GM12801 (cell line): ENCODE results near the gene LZIC.

Experiments
- TF ChIP-seq, protein P1 (sequence below): IDR thresholded peaks from one replicate; pipeline ENCODE4 v1.5.1; 2011; ENCODE audit warnings: control low read depth; ENCODE audit not compliant: insufficient read length; ENCODE audit errors: extremely low read depth

Gene LZIC

DNA sequence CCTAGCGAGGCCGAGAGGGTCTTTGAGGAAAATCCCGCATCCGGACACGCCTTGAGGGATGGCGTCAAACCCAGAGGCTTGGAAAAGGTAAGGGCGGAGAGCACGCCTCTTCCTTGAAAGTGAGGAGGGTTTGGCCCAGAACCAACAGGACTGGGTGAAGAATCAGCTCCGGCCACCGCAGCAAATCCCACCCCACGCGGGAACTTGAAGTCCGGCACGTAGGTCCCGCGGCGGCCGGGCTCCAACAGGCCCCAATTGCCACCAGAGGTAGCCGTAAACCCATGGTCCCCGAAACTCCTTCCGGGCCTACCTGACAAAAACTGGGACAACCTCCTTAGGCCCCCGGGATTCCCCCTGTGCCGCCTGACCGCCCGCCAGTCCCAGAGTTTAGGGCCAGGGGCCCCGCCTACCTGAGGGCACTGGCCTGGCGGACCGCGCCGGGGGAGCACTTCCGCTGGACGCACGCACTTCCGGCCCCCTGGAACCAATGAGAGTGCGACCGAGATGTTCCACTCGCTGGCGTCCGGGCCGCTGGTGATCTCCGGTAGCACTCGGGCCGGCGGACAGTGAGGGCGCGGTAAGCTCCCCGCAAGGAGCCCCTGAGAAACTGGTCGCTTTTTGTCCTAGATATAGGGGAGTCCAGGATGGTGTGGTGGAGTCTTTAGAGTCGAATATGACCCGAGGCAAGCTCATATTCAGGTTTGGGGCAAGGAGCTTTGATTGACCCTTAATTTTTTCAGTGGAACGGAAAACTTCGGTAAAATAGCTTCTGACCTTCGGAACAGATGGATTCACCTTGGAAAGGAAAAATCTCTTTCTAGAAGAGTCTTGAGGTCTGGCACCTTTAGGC, at the start of gene LZIC, which contains the start of gene NMNAT1:
LZIC (minus strand) TSS at position 453 of the 850 bp plus-strand sequence. CDS start 6,772 bp downstream, outside the sequence.
NMNAT1 (plus strand) TSS at position 537 of the 850 bp plus-strand sequence. CDS start 28,599 bp downstream, outside the sequence.
- TF ChIP-seq, protein P1, sequence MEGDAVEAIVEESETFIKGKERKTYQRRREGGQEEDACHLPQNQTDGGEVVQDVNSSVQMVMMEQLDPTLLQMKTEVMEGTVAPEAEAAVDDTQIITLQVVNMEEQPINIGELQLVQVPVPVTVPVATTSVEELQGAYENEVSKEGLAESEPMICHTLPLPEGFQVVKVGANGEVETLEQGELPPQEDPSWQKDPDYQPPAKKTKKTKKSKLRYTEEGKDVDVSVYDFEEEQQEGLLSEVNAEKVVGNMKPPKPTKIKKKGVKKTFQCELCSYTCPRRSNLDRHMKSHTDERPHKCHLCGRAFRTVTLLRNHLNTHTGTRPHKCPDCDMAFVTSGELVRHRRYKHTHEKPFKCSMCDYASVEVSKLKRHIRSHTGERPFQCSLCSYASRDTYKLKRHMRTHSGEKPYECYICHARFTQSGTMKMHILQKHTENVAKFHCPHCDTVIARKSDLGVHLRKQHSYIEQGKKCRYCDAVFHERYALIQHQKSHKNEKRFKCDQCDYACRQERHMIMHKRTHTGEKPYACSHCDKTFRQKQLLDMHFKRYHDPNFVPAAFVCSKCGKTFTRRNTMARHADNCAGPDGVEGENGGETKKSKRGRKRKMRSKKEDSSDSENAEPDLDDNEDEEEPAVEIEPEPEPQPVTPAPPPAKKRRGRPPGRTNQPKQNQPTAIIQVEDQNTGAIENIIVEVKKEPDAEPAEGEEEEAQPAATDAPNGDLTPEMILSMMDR, result no peak

DNA sequence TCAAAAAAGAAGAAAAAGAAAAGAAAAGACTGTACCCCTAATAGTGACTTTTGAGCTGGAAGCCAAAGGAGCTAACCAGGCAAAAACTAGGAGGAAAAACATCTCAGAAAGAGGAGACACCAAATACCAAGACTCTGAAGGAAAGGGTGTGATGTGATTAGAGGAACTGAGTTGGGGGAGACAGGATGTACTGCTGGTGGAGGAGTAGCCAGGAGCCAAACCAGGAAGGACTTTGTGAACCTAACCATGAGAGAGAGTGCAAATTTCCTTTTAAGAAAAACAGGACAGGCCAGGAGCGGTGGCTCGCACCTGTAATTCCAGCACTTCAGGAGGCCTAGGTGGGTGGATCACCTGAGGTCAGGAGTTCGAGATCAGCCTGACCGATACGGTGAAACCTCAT, 49.7 kb upstream of the LZIC start:
- TF ChIP-seq, protein P1, result no peak

DNA sequence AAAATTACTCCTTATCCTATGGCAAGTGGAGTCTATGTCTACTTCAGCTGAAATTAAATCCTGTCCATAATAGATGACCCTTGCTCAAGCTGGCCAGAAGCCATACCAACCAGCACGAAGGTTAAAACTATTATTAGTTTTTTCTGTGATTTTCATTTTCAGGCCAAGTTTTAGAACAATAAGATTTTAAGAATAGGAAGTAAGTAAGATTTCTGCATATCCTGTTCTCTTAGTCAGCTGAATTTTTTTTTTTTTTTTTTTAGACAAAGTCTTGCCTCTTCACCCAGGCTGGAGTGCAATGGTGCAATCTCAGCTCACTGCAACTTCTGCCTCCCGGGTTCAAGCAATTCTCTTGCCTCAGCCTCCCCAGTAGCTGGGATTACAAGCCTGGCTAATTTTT, 47.8 kb upstream of the LZIC start:
- TF ChIP-seq, protein P1, result no peak

DNA sequence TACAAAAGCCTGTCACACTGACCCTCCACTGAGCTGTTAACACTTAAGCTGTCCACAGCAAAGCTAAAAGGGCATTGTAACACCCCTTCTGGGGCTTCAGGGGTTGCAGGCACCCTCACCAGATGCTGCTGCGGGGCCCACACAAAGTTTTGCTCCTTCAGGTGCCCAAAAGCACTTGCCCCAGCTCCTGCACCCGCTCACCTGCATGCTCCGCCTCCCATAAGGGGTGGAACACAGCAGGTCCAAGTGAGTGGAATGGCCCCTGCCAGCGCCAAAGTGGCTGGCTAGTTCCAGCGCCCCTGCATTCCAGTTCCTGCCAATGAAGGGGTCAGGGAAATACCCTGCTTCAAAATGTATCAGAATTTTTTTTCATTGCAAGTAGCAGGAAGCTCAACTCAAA, 46.6 kb upstream of the LZIC start:
- TF ChIP-seq, protein P1, result no peak

DNA sequence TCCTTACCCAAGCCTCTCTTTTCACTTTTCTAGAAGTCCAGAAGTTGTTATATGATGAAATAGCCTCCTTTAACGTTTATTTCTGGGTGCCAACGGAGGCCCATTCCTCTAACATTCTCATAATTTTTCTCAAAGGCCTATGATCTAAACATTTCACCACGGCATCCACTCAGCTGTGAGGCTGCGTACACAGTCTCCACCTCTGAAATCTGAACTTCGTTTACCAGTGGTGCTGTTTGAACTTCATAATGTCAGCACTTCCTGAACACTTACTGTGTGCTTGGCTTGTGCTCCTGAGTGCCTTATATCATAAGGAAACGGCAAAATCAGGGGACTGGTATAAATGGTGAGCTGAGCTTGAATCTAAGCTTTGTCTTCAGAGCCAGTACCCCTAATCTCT, 41.8 kb upstream of the LZIC start:
- TF ChIP-seq, protein P1, result no peak

DNA sequence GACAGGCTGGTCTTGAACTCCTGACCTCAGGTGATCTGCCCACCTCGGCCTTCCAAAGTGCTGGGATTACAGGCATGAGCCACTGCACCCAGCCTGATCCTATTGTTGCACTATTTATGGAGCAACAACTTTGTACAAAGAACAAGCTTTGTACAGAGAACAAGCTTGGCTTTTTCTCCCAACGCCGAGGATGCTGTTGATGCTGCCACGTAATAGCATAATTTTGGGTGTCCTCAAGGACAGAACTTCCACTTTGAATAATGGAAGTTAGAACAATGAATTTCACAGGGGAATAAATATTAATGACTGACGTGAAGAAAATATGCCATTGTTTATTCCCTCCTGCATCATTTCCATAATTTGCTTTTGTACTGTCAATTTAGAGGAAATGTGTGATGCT, 41.1 kb upstream of the LZIC start:
- TF ChIP-seq, protein P1, result no peak

DNA sequence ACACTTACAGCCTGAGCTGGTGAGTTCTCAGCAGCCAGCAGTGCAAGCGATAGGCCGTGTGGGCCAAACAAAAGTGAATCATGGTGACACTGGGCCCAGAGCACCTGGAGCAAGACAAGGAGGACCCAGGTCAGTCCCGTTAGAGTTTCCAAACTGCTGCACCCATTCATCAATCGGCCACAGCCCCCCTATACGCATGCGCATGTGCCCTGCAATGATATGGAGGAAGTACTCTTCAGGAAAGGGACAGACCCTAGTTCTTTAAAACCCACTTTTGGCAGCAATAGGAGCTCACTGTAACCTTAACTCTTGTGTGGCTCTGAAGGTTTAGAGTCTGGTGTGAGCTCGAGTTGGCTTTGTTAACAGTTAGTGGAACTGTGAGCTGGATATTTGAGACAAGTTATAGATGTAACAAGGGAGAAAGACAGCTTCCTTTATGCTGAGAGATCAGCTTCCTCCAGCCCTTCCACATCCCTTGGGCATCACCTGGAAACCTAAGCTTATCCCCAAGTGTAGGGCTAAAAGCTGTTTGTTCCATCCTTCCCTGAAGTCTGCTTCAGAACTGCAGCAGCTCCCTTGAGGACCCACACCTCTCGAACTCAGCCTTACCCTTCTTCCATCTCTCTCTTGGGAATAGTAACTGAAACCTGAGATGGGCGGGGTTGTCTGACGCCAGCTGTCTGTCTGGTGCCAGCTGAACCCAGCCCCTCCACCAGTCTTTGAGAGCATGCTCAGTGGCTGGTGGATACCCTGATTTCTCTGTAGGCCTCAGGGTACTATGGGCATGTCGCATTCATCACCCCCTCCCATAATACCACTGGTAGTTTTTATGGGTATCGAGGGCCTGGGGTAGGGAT, 17.7 kb upstream of the LZIC start:
- TF ChIP-seq, protein P1, result no peak
